Gastroesophageal sphincter (tissue), 4 donors: ENCODE results near the gene CPNE6. TPM values are rescaled to one million over a fixed set of nuclear protein-coding genes. Genes with fewer than 3 reads are reported as not detected.

Experiments used
- ATAC-seq: fragments of 150-250 bp; one replicate; pipeline ENCODE4 v1.9.1; 2016; ENCODE audit warnings: mild to moderate bottlenecking, moderate library complexity
- H3K27ac ChIP-seq, 4 donors: fragments of 200-600 bp; sonication (generic) in 3 of 4; 1 replicate in 3 of 4; 2 replicates in 1 of 4; pipeline ENCODE4 v1.5.1; 2016 to 2019
- H3K27me3 ChIP-seq: fragments of 200-600 bp; sonication (generic); one replicate; pipeline ENCODE4 v1.5.1; 2019
- H3K36me3 ChIP-seq, 2 donors: fragments of 200-600 bp; sonication (generic); one replicate each; pipeline ENCODE4 v1.5.1; 2019; ENCODE audit warnings: control low read depth in 1 of 2
- H3K4me1 ChIP-seq, 3 donors: fragments of 200-600 bp; sonication (generic); 1 replicate in 2 of 3; 2 replicates in 1 of 3; pipeline ENCODE4 v1.5.1; 2016 to 2019; ENCODE audit warnings: control low read depth in 2 of 3
- H3K4me3 ChIP-seq, 2 donors: fragments of 200-600 bp; sonication (generic); one replicate each; pipeline ENCODE4 v1.5.1; 2019; ENCODE audit warnings: mild to moderate bottlenecking in 1 of 2, moderate library complexity in 1 of 2
- H3K9me3 ChIP-seq, 3 donors: fragments of 200-600 bp; sonication (generic); one replicate each; pipeline ENCODE4 v1.5.1; 2017 to 2019; ENCODE audit warnings: control low read depth in 2 of 3
- CTCF ChIP-seq, 4 experiments: fragments of 200-600 bp in 2 of 4; fragments of 450-650 bp in 2 of 4; sonication (generic) in 1 of 4; IDR thresholded peaks; one replicate each; pipeline ENCODE4 v1.5.1; 2017 to 2019; ENCODE audit warnings: antibody characterized with exemption in 4 of 4, mild to moderate bottlenecking in 2 of 4, moderate library complexity in 2 of 4
- EP300 ChIP-seq: sonication (generic); formaldehyde crosslinking; IDR thresholded peaks from one replicate; pipeline ENCODE4 v1.6.1; 2017; ENCODE audit warnings: antibody characterized with exemption, mild to moderate bottlenecking
- POLR2A ChIP-seq, 2 donors: fragments of 450-650 bp; IDR thresholded peaks; one replicate each; pipeline ENCODE4 v1.6.1; 2017; ENCODE audit warnings: antibody characterized with exemption in 2 of 2, mild to moderate bottlenecking in 2 of 2, moderate library complexity in 1 of 2
- POLR2AphosphoS5 ChIP-seq: sonication (generic); formaldehyde crosslinking; IDR thresholded peaks from one replicate; pipeline ENCODE4 v1.6.1; 2017; ENCODE audit warnings: antibody characterized with exemption
- WGBS, 2 donors: methylation state at CpG; one replicate each; pipeline ENCODE4 v1.1.5; 2018; ENCODE audit warnings: low coverage in 1 of 2; 5-methylcytosine and 5-hydroxymethylcytosine counted together
- total RNA-seq, 4 donors: library from RNA; depleted of rRNA; stranded (reverse); fragments of >200 nt; gene quantifications; one replicate each; pipeline ENCODE4 v1.1.0, GENCODE V29; 2016

CPNE6 gene
- total RNA-seq, 4 donors from 2014 or later = 1.5 TPM; not detected in 3

DNA sequence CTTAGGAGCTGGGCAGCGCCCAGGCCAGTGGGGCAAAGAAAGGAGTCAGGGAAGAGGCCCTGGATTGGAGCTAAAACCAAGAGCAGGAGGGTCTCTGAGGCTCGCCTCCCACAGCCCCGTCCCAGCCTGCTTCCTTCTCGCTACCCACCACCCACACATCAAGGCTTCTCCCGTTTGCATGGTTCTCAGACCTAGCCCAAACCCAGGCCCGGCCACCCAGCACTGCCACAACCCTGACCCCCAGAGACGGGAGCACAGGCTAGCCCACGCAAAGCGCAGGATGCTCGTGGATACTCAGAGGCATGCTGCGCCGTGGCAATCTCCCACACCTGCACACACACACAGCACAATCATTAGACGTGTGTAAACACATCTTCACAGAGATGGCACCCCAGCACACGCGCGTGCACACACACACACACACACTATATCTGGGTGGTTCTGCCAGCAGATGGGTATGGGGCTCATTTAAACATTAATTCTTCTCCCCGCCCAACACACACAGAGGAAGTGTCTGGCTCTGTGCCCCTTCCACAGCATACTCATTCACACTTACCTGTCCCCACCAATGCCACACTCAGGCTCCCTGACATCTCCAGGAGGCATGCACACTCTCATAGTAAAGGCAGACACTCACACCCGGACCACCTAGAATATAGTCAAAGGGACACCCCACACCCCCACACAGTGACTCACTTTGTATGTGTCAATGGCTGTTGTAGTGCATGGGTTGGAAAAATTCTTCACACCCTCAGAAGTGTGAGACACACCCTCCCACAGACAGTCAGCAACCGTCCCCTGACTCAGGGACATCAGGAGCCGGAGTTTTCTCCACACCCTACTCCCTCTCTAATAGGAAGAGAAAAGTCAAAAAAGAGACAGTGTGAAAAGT is 18.5 kb upstream of the CPNE6 start:
- TF ChIP-seq CTCF (IDR thresholded peaks at IDR 0.05) (no peak), POLR2A (IDR thresholded peaks at IDR 0.05) (no peak), POLR2AphosphoS5 (no peak), EP300 (no peak)
- Histone ChIP-seq H3K36me3 (no peaks in the 10 kb centered on the region), H3K4me3 (peak overlapping the region; percentile 38 to 66), H3K9me3 (no peaks in the 10 kb centered on the region), H3K27me3 (peaks cover 44% of the 10 kb centered on the region), H3K4me1 (peaks cover 2 to 21% (median 8%) of the 10 kb centered on the region in 3 donors), H3K27ac (no peak overlapping the region)
- 55 to 63% methylated on average over 4 to 13 of the region's 20 CpGs for WGBS, 2 donors
- no peak for ATAC-seq

GRCh38 chr14:24053548-24054323 is 17.6 kb upstream of the CPNE6 start:
- TF ChIP-seq EP300 (no peak), POLR2A (IDR thresholded peaks at IDR 0.05) (no peak), CTCF (IDR thresholded peaks at IDR 0.05) (no peak), POLR2AphosphoS5 (no peak)
- WGBS, 2 donors = 20 to 68% methylated on average over 1 to 4 of the region's 10 CpGs
- H3K27me3 ChIP-seq = peaks cover 46% of the 10 kb centered on the region
- H3K9me3 ChIP-seq = no peaks in the 10 kb centered on the region
- no peaks in the 10 kb centered on the region for H3K36me3 ChIP-seq
- no peak overlapping the region for H3K27ac ChIP-seq
- ATAC-seq = no peak
- H3K4me3 ChIP-seq = no peak overlapping the region
- peaks cover 2 to 28% (median 8%) of the 10 kb centered on the region in 3 donors for H3K4me1 ChIP-seq

DNA sequence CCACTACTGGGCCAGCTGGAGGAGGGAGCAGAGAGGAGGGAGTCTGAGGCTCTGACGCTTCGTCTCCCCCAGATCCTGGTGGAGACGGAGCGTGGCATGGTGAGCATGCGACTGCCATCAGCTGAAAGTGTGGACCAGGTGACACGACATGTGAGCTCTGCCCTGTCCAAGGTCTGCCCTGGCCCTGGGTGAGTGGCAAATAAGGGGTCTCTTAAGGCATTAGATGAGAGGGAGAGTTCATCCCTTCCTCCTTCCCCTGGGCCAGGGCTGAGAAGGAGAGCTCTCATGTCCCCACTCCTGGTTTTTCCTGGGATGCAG is 17.1 kb upstream of the CPNE6 start:
- Histone ChIP-seq H3K4me1 (peaks cover 2 to 28% (median 8%) of the 10 kb centered on the region in 3 donors), H3K4me3 (no peak overlapping the region), H3K27me3 (peaks cover 46% of the 10 kb centered on the region), H3K36me3 (no peaks in the 10 kb centered on the region), H3K9me3 (no peaks in the 10 kb centered on the region), H3K27ac (no peak overlapping the region)
- WGBS, 2 donors = 100% methylated on average over 1 of the region's 6 CpGs; no CpG with 5 or more reads in 1 of the 2 donors
- ATAC-seq = no peak
- TF ChIP-seq POLR2A (IDR thresholded peaks at IDR 0.05) (no peak), POLR2AphosphoS5 (no peak), EP300 (no peak), CTCF (IDR thresholded peaks at IDR 0.05) (no peak)

- peaks cover 46% of the 10 kb centered on the region for H3K27me3 ChIP-seq
- H3K36me3 ChIP-seq = no peaks in the 10 kb centered on the region
- peaks cover 2 to 28% (median 8%) of the 10 kb centered on the region in 3 donors for H3K4me1 ChIP-seq
- no peak for ATAC-seq
- TF ChIP-seq EP300 (no peak), POLR2AphosphoS5 (no peak), CTCF (IDR thresholded peaks at IDR 0.05) (no peak), POLR2A (IDR thresholded peaks at IDR 0.05) (no peak)
- H3K4me3 ChIP-seq = no peak overlapping the region
- 100% methylated on average over 1 of the region's 9 CpGs; no CpG with 5 or more reads in 1 of the 2 donors for WGBS, 2 donors
- no peaks in the 10 kb centered on the region for H3K9me3 ChIP-seq
- no peak overlapping the region for H3K27ac ChIP-seq
Observed at GRCh38 chr14:24054646-24055045, 16.7 kb upstream of the CPNE6 start.
